GM12872 (cell line): Measurements from ENCODE around the gene CCL23.

Source experiments
- TF ChIP-seq, protein P1 (sequence below): IDR thresholded peaks from 3 replicates; pipeline ENCODE4 v1.5.1; 2011; ENCODE audit warnings: low read depth, mild to moderate bottlenecking, low read length, moderate library complexity; ENCODE audit not compliant: insufficient read depth

Gene CCL23

DNA sequence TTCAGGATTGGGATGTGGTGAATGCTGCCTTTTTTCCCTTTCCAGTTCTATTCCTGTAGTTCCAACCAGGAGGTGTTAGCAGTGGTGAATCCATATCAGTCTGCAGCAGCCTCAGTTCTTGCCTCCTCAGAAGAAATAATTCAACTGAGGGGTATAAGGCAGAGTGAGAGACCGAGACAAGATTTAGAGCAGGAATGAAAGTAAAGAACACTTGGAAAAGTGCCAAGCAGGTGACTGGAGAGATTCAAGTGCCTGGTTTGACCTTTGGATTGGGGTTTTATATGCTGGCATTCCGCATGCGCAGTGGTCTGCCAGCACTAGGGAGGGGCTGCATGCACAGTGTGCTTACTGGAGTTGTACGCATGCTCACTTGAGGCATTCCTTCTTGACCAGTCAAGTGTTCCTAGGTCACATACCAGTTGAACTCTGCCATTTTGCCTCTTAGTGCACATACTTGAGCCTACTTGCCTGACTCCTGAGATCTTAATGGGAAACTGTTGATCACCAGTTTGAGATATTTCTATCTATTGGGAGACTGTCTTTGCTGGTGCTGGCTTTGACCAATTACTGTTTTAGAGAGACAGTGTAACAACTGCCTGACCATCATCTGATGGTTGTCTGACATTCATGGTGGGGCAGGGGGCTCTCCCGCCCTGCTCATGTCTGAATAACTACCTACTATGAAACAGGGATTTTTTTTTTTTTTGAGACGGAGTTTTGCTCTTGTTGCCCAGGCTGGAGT lies 15.7 kb downstream of the CCL23 start:
- TF ChIP-seq, protein P1, sequence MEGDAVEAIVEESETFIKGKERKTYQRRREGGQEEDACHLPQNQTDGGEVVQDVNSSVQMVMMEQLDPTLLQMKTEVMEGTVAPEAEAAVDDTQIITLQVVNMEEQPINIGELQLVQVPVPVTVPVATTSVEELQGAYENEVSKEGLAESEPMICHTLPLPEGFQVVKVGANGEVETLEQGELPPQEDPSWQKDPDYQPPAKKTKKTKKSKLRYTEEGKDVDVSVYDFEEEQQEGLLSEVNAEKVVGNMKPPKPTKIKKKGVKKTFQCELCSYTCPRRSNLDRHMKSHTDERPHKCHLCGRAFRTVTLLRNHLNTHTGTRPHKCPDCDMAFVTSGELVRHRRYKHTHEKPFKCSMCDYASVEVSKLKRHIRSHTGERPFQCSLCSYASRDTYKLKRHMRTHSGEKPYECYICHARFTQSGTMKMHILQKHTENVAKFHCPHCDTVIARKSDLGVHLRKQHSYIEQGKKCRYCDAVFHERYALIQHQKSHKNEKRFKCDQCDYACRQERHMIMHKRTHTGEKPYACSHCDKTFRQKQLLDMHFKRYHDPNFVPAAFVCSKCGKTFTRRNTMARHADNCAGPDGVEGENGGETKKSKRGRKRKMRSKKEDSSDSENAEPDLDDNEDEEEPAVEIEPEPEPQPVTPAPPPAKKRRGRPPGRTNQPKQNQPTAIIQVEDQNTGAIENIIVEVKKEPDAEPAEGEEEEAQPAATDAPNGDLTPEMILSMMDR: no peak

DNA sequence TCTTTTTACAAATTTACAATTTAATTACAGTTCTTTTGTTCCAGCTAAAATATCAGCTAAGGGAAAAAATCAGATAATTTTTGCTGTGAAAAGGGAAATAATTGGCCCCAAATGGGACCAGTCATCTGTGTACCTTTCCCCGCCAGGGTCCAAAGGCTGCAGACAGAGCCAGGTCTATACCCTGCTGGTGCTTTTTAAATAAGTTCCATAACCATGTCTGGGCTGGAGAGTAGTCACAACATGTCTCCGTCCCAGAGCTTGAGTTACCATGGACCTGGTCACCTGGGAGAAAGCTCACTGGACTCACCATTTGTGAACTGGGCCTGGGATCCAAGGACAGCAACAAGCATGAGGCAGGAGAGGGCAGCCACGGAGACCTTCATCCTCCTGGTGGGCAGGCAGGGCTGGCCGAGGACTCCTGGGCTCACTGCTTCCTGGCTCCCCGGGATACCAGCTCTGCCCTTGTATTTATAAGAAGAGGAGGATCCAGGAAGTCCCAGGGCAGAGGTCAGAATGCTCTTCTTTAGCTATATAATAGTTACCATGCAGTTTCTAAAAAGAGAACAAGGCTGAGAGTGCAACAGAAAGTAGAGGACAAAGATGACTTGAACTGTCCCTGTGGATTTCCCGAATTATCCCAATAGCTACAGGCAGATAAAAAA lies 16.5 kb downstream of the CCL23 start, which contains the start of gene CCL15:
TSS of gene CCL15 (minus strand) at position 444 of the 662 bp plus-strand sequence. CDS start at position 383, 61 bp downstream.
- TF ChIP-seq, protein P1: no peak

DNA sequence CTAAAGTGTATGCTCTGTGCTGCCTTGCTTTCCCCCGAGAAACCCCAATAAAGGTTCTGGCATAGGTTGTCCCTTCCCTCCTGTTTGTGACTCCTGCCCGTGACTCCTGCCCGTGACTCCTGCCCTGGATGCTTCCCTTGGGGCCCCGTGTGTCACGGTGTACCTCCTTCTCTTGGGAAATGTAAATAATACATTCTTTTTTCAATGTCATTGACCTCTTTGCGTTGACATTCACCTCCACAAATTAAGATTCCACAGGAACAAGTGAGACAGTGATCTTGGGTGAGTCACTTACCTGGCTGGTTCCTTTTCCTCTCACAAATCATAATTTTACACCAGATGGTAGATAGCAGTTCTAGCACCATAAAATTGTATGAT lies 17.1 kb downstream of the CCL23 start:
- TF ChIP-seq, protein P1: no peak

DNA sequence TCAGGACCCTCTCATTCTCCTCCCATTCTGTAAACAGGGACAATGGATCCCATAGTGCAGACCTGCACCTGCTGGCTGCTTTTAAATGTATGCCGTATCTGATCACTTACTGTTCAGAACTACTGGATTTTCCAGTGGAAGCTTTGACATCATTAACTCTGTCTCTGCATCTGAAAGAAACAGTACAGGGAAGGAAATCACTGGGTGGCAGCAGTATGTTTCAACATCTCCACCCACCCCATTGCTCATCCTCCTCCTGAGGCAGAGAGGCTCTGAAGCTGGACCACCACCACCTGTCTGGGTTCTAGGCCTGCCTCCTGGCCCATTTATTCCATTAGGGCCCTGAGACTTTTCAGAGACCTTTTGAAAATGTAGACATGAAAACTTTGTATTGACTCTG lies 19.0 kb downstream of the CCL23 start:
- TF ChIP-seq, protein P1: no peak

DNA sequence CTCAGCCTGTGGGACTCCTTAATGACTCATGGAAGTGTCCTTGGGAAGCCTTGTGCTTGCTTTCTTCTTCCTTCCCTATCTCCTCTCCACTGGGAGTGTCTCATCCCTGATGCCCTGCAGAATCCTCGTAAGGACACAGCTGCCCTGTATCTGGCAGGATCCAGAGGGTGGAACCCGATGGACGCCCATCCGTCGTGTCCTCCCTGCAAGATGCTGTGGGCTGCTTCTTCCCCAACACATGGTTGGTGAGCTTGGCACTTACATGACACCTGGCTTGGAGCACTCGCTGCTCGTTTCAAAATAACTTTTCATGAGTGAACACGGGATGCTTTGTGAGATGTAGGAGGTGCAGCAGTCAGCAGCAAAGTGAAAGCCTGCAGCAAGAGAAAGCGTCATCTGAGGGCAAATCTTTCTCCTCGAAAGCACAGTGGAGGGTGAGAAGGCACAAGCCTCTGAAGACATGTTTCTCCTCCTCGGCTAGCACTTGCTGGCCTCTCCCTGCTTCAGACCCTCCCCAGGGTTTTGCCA lies 19.7 kb downstream of the CCL23 start:
- TF ChIP-seq, protein P1: no peak

DNA sequence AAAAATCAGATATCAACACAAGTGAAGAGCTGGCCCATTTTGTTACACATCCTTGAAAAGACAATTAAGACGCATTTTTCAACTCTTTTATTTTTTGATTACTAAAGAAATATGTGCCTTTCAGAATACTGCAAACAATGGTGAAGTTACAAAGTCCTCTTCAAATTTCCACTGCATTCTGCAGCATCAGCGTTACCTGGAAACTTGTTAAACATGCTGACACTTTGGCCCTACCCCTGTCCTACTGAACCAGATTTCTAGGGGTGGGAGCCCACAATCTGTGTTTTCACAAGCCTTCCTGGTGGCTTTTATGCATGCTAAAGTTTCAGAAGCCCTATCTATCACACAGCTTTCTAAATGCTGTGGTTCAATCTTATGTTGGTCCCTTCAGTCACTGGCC lies 26.7 kb downstream of the CCL23 start:
- TF ChIP-seq, protein P1: no peak

DNA sequence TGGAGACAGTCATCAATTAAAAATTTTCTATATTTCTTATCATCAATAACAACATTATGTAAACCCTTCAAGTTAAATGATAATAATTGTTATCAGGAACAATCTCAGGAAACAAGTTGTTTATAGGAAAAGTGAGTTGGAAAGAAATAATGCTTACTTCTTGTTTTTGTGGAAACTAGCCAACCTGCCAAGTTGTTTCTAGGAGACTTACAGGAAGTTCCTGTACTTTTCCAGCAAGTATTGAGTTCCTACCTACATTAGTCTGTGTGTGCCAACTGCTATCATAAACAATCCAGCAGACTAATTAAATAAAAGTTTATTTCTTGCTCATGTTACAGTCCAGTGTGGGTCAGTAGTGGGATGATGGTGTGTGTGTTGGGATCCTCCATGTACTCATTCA lies 29.6 kb downstream of the CCL23 start:
- TF ChIP-seq, protein P1: no peak
